NCI-H460 (cell line): Measurements from ENCODE around the gene STK32B. TPM values are rescaled to one million over a fixed set of nuclear protein-coding genes. Genes with fewer than 3 reads are reported as not detected.
"Not testable (repeated sequence)": the region's sequence is repeated elsewhere in the genome, so short reads cannot be mapped to it uniquely, and the experiment has no call there.

Experiments
- DNase-seq: peaks from one replicate; pipeline ENCODE4 v3.0.0-alpha.2; 2016; ENCODE audit warnings: low read depth; ENCODE audit errors: extremely low read depth
- total RNA-seq: library from RNA; depleted of rRNA; stranded (reverse); fragments of >200 nt; shearing (Covaris generic); gene quantifications from 2 replicates; pipeline ENCODE4 v1.2.3, GENCODE V29; 2014

The STK32B gene
- total RNA-seq, 1 experiment from 2014 or later, result 1.5 TPM

- no peak for DNase-seq
Measured at GRCh38 chr4:5200513-5200912, 149.2 kb downstream of the STK32B start.

- no peak for DNase-seq
Measured at GRCh38 chr4:5203309-5203992, 152.2 kb downstream of the STK32B start.

- no peak for DNase-seq
Measured at GRCh38 chr4:5203993-5204310, 152.7 kb downstream of the STK32B start.

GRCh38 chr4:5204781-5205180 is 153.5 kb downstream of the STK32B start:
- DNase-seq, result no peak

- no peak for DNase-seq
Measured at GRCh38 chr4:5206016-5206790, 154.9 kb downstream of the STK32B start.

GRCh38 chr4:5209862-5210261 is 158.6 kb downstream of the STK32B start:
- DNase-seq, result no peak

GRCh38 chr4:5211282-5211839 is 160.1 kb downstream of the STK32B start:
- no peak for DNase-seq

GRCh38 chr4:5212255-5213013 is 161.2 kb downstream of the STK32B start:
- no peak for DNase-seq

- DNase-seq, result no peak
Measured at GRCh38 chr4:5213087-5213595, 161.9 kb downstream of the STK32B start.

- no peak for DNase-seq
Measured at GRCh38 chr4:5215321-5215720, 164.0 kb downstream of the STK32B start.

- DNase-seq, result no peak
Measured at GRCh38 chr4:5217421-5217820, 166.1 kb downstream of the STK32B start.

- DNase-seq, result no peak
Measured at GRCh38 chr4:5218376-5219069, 167.2 kb downstream of the STK32B start.

- DNase-seq, result no peak
Measured at GRCh38 chr4:5220028-5220427, 168.7 kb downstream of the STK32B start.

GRCh38 chr4:5222047-5222446 is 170.8 kb downstream of the STK32B start:
- DNase-seq, result no peak

GRCh38 chr4:5222951-5223350 is 171.7 kb downstream of the STK32B start:
- DNase-seq, result no peak

- no peak for DNase-seq
Measured at GRCh38 chr4:5224340-5224739, 173.1 kb downstream of the STK32B start.

- DNase-seq, result no peak
Measured at GRCh38 chr4:5232549-5232948, 181.3 kb downstream of the STK32B start.

- no peak for DNase-seq
Measured at GRCh38 chr4:5237086-5237660, 185.9 kb downstream of the STK32B start.

GRCh38 chr4:5238173-5238572 is 186.9 kb downstream of the STK32B start:
- DNase-seq, result no peak

GRCh38 chr4:5247061-5247460 is 195.8 kb downstream of the STK32B start:
- not testable (repeated sequence) for DNase-seq
